Measurements from ENCODE around the gene CFAP68. TPM values are rescaled to one million over a fixed set of nuclear protein-coding genes. Genes with fewer than 3 reads are reported as not detected.

CFAP68 gene
- total RNA-seq, 1 experiment from 2014 or later, result 23.4 TPM

DNA sequence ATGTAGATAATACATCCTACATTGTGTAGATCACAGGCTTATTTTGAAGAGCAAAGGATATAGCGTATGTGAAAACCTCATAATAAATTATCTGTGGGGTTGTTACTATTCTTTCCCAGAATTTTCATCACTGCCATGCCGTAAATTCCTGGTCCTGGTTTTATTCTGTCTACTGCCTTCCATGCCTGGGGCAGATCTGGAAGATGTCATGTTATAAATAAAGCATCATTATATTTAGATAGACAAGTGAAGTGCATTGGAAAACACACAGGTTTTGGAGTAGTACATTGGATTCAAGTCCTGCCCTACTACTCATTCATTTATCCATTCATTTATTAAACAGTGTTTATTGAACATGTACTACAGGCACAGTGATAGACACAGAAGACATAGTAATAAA, 41.6 kb downstream of the CFAP68 start:
- H4K91ac ChIP-seq (ENCODE audit: insufficient read length, low read depth, low read length), result no peak overlapping the region
- H3K23ac ChIP-seq (ENCODE audit: insufficient read length, low read depth, low read length), result no peak overlapping the region
- H2BK12ac ChIP-seq (ENCODE audit: insufficient read length, low read depth, low read length), result no peak overlapping the region
- WGBS (ENCODE audit: extremely low coverage, insufficient read length, low lambda C conversion rate), result no CpG with 5 or more reads among the region's 2 CpGs
- no peaks in the 10 kb centered on the region for H3K27me3 ChIP-seq (ENCODE audit: insufficient read depth, low read length)
- H3K79me2 ChIP-seq (ENCODE audit: insufficient read depth, low read length), result no peaks in the 10 kb centered on the region
- H4K8ac ChIP-seq (replicated peaks; ENCODE audit: insufficient read length, low read depth, low read length), result no peak overlapping the region
- H3K9me3 ChIP-seq (ENCODE audit: control insufficient read depth, low read depth, low read length), result no peaks in the 10 kb centered on the region
- no peak overlapping the region for H3K14ac ChIP-seq (ENCODE audit: insufficient read depth, low read length)
- no peak overlapping the region for H3K9ac ChIP-seq (ENCODE audit: extremely low read depth, insufficient read length, low read length)
- no peak overlapping the region for H3K18ac ChIP-seq (ENCODE audit: insufficient read length, low read depth, low read length)
- no peak overlapping the region for H3K4me2 ChIP-seq (ENCODE audit: insufficient read depth, insufficient read length, low read length)
- TF ChIP-seq, protein P1, sequence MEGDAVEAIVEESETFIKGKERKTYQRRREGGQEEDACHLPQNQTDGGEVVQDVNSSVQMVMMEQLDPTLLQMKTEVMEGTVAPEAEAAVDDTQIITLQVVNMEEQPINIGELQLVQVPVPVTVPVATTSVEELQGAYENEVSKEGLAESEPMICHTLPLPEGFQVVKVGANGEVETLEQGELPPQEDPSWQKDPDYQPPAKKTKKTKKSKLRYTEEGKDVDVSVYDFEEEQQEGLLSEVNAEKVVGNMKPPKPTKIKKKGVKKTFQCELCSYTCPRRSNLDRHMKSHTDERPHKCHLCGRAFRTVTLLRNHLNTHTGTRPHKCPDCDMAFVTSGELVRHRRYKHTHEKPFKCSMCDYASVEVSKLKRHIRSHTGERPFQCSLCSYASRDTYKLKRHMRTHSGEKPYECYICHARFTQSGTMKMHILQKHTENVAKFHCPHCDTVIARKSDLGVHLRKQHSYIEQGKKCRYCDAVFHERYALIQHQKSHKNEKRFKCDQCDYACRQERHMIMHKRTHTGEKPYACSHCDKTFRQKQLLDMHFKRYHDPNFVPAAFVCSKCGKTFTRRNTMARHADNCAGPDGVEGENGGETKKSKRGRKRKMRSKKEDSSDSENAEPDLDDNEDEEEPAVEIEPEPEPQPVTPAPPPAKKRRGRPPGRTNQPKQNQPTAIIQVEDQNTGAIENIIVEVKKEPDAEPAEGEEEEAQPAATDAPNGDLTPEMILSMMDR (conservative IDR thresholded peaks at IDR 0.05), result no peak
- peaks cover 37 to 40% of the 10 kb centered on the region in 2 experiments for H3K4me1 Mint-ChIP-seq
- no peak overlapping the region for H3K4ac ChIP-seq (ENCODE audit: low read depth, low read length)
- no peaks in the 10 kb centered on the region for H3K36me3 Mint-ChIP-seq (ENCODE audit: insufficient read depth in 1 of 3, low read depth in 3 of 3)
- H3K9me3 Mint-ChIP-seq, result no peaks in the 10 kb centered on the region
- no peak overlapping the region for H2BK20ac ChIP-seq (ENCODE audit: low read depth, low read length, poor library complexity, severe bottlenecking)
- H2AK5ac ChIP-seq (ENCODE audit: insufficient read length, low read length), result no peak overlapping the region
- H4K5ac ChIP-seq (ENCODE audit: insufficient read length, low read depth, low read length), result no peak overlapping the region
- no peak overlapping the region for H3K56ac ChIP-seq (ENCODE audit: insufficient read length, low read depth, low read length)
- DNase-seq, result no peak
- H4K20me1 ChIP-seq (ENCODE audit: control insufficient read depth, insufficient read depth, insufficient read length), result no peaks in the 10 kb centered on the region
- no peaks in the 10 kb centered on the region for H3K23me2 ChIP-seq (ENCODE audit: insufficient read length, low read depth, low read length, poor library complexity, severe bottlenecking)
- H2BK120ac ChIP-seq (ENCODE audit: low read depth, low read length, poor library complexity, severe bottlenecking), result no peak overlapping the region
- no peaks in the 10 kb centered on the region for H3K79me1 ChIP-seq (ENCODE audit: insufficient read depth, low read depth, low read length, poor library complexity, severe bottlenecking)
- H3K4me1 ChIP-seq (ENCODE audit: insufficient read depth, low read length), result no peaks in the 10 kb centered on the region
- no peak overlapping the region for H3K4me3 Mint-ChIP-seq
- H3T11ph ChIP-seq (ENCODE audit: low read length), result no peak overlapping the region
- H3K27ac Mint-ChIP-seq, result no peak overlapping the region
- H2BK5ac ChIP-seq (ENCODE audit: insufficient read length, low read length), result no peak overlapping the region
- no peaks in the 10 kb centered on the region for H3K27me3 Mint-ChIP-seq (ENCODE audit: low read depth)
- H3K27ac ChIP-seq (ENCODE audit: insufficient read length, low read depth, low read length), result no peak overlapping the region
- no peak overlapping the region for H2BK15ac ChIP-seq (ENCODE audit: low read depth, low read length)
- H2AFZ ChIP-seq (ENCODE audit: low read length), result no peak overlapping the region

Data from H9 (cell line).